Measurements from ENCODE around the gene TMC1.

The TMC1 gene

DNA sequence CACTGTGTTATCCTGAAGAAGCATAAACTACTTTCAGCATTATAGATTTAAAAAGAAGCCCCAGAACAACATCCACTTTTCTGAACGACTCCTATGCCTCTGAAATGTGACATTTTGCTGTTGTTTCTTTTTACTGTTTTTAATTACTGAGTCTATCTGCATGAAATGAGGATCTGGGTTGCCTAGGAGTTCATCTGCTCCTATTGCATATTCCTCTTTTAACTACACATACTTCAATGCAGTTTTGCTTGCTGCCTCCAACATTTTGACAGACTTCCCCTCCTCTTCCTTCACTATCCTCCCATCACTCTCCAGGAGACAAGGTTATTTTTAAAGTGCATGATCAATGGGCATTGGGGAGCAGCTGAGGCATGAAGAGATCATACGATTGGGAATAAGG is 164.5 kb downstream of the TMC1 start:
- DNase-seq, result no peak

DNA sequence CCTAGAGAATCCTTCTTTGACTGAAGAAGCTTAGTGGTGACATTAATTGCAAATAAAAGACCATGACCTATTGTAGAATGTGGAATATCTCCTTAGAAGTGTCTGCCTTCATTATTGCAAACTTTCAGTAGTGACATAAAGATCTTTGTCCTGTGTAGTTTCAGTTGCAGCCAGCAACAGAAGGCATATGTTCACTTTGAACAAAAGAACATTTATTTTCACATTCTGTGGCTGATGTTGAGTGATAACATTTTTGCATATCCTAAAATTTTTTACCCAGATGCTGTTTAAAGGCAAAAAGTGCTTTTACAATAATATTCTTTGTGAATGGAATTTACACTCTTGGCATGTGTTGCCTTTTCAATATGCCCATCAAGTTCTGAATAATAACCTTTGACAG is 165.9 kb downstream of the TMC1 start:
- no peak for DNase-seq

DNA sequence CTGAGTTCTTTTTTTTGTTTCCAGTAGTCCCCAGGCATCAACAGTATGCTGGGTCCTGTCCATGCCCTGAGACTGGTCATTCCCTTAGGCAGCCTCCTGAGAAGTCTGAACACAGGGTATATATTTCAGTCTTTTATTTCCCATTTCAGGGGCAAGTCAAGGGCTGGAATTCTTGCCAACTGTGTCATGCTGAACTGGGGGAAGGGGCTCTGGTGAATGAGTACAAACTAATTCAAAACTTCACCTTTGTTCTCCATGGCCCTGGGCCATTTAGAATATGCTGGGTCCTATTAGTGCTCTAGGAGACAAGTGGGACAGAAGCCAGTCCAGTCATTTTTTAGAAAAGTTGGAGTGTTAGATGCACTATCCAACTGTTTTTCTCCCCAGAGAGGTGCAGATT is 170.3 kb downstream of the TMC1 start:
- DNase-seq, result no peak

DNA sequence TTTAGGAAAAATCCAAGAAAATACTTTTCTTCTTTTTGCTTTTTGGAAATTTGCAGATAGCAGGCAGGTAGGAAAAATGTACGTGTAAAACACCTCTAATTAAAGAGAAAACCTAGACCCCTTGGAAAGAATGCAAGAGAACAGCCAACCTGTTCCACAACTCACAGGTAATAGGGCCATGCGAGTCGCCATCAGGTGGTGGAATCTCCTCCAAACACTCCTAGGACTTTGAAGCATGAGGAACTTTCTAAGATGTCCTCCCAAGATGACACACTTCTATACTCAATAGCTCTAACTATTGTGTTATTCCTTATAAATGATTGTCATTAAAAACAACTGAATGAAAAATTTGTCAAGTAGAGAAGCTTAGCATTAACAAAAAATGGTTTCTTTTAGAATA is 174.0 kb downstream of the TMC1 start:
- no peak for DNase-seq

DNA sequence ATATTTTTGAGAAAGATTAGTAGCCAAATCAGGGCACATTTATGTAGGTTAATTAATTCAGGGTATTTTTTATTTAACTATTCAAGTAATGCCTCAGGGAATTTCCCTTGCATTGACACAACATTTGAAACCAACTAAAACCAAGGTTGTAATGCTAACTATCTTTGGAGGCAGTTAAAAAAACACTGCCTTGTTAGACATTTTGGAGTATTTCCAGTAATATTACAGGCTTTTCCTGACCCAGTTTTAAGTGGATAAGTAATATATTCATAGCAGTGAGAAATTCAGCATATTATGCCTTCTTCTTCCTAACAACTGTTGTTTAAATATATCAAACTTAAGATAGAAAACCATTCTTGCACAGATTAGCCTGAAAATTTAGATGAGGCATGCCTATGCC is 175.1 kb downstream of the TMC1 start:
- DNase-seq, result no peak

DNA sequence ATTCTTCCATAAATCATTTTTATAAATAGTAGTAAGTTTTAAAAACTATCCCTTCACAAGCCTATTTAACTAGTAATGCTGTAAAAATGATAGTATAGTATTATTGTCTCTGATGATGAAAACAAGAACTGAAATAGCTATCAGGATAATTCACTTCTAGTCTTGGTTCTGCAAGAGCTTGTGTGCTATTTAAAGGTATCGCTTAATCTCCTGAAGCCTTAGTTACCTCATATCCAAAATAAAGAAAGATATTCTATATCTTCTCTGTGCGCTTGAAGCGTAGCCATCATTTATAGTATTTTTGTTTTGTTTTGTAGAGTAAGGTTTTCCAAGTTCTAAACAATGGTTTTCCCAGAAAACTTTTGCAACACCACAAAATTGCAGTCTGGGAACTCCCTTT is 180.1 kb downstream of the TMC1 start:
- DNase-seq, result no peak

DNA sequence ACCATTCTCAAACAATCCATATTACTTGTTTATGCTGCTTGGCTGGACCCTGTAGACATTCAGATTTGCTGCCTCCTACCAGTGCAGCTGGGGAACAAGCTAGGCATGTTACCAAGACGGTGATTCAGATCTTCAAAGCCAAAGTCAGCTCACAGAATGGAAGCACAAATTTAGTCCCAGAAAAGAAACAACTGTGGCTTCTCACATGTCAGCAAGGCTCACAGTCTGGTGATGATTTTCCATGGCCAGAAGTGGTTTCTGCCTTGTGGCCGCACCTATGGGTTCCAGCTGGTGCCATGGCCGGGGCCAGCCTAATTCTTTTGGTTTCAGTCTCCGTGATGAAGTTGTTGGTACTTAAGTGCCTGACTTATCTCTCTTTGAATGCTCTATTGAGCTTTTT is 182.2 kb downstream of the TMC1 start:
- DNase-seq, result no peak

DNA sequence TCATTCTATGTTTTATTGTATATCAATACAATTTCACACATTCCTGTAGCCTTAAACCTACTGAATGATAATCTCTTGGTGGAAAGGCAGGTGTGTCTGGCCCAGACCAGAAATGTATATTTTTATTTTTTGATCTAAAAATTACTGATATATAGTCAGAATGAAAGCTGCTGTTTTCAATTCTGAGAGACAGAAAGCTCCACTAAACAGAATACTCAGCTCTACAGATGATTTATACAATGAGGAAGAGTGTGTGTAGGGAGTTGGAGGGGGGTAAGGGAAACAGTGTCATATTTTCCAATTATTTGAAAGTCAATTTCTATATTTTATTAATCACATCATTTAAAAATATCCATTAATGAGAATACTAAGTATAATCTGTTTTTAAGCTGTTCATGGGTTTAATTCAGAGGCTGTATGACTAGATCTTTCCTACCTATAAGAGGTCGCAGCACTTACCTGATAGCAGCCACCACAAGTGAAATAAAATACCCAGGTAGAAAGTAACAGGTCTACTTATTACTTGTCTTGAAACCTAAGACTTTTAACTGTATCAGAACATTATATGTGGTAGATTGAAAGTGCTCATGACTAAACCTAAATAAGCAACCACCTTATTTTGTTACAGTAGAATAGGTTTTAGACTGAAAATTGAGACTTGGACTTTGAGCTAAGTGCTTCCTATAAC is 183.4 kb downstream of the TMC1 start:
- DNase-seq, result no peak

DNA sequence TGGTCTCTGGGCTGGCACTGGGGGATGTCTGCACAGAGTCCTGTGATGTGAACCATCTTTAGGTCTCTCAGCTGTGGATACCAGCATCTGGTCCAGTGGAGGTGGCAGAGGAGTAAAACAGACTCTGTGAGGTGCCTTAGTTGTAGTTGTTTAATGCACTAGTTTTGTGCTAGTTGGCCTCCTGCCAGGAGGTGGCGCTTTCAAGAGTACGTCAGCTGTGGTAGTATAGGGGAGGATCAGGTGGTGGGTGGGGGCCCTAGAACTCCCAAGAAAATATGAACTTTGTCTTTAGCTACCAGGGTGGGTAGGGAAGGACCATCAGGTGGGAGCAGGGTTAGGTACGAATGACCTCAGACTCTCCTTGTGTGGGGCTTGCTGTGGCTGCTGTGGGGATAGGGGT is 197.1 kb downstream of the TMC1 start:
- DNase-seq, result no peak

DNA sequence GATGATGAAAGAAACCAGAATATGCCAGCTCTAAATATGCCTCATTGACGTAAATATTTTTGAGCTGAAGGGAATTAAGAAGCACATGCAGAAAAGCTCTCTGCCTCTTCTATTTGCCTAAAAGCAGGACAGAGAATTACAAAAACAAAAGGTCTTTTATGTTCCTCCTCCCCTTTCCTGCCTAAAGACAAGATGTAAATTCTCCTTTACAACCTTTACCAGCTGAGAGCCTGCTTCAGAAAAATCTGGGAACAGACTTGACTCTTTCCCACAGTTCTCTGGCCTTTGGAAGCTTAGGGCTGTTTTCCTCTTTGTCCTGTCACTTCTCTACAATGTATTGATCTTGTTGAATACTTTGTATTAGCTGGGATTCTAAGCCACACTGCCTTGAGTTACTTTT is 199.7 kb downstream of the TMC1 start:
- DNase-seq, result no peak

DNA sequence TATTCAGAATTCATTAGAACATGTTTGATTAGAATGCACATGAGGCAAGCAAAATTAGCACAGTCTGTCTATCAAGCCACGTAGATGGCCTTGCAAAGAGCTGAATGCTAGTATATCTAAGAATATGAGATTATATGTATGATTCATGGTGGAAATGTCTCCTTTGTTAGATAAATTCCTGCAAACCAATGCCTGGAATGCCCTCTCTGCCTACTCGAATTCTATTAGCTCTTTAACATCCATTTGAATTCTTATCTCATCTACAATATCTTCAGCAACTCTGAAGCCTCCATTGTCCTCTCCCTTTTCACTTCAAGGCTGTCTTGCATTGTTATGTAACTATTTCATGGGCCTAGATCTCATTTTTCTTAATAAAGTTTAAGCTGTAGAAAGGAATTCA is 205.5 kb downstream of the TMC1 start:
- DNase-seq, result no peak

DNA sequence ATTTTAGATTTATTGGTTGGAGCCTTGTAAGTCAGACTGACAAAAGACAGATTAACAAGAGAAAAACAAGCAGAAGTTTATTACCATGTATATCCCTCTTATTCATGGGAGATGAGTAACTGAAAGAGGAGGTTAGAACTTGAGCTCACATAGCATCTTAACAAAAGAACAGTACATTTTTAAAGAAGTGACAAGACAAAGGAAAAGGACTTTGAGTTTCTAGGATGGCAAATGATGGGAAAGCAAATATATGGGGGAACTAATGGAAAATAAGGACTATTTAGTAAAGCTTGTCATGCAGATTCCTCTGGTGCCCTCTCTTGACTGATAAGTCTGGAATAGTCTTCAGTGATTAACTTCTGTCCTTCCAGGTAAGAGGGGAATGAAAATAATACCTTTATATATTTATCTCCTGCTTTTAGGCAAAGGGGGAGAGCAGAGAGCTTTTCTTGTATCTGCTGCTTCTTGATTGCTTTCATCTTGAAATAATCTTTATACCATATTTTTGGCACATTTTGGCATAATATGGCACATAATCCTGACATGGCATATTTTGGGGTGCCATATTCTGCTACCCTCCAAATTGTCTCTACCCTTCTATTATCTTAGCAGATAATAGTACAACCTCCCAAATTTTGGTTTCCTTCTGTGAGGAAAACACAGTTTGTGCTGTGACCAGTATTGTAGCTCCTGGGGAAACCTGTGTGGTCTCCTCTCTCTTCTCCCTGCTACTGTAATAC is 206.8 kb downstream of the TMC1 start:
- no peak for DNase-seq

DNA sequence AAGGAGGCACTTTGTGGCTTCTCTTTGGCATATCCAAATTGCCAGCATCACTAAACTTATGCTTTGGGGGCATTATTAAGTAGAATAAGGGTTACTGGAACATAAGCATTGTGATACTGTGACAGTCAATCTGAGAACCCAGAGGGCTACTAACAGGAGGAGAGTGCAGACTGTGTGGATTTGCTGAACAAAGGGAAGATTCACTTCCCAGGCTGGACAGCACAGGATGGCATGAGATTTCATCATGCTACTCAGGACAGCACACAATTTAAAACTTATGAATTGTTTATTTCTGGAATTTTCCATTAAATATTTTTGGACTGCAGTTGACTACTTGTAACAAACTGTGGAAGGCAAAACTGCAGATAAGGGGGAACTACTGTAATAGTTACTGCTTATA is 212.5 kb downstream of the TMC1 start:
- no peak for DNase-seq

DNA sequence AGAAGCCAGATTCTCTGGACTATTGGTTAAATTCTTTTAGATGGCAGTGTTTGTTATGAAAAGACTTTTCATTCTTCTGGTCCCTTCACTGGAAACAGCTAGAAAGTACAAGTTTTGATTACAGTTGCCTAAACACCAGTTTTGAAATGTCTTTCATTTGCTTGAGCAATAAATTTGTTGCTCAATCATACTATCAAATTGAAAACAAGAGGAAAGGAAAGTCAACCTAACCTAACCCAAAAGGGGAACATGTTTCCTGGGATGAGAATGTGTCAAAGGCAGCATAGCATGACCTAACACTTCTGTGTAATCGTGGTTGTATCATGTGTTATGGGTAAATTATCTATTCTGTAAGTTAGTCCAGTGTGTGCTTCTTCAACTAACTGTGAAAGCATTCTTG is 213.2 kb downstream of the TMC1 start:
- DNase-seq, result no peak

DNA sequence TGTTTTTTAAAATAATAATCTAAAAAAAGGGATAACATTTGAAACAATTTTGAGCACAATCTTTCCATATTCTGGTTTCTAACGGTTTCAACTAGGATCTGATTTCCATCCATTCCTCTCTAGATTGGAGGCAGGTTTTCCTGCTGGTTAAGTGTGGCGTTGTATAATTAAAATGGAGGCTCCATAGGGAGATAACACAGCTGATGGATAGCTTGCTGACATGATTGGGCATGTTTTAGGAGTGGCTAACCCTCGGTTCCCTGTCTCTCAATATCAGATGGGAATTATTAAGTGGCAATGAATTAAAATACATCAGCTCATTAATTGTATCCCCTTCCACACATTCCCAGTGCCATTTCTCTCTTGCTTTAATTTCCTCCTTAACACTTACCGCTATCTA is 222.4 kb downstream of the TMC1 start:
- no peak for DNase-seq

DNA sequence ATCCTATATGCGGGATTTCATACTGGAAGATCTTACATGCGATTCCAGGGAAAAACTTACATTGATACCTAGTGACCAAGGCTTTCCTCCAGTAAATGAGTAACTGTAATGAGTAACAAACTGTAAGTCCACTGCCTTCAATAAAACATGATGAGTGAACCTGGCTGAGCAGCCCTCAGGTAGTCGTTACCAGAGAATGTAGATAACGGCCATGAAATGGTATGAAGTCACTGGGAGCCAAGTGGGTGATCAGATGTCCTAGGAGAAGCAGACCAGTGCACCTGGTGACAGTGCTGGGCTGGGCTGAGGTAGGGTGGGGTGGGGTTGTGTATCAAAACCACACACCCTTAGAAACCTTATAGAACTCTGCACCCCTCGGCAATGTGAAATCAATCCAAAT is 227.9 kb downstream of the TMC1 start:
- no peak for DNase-seq

DNA sequence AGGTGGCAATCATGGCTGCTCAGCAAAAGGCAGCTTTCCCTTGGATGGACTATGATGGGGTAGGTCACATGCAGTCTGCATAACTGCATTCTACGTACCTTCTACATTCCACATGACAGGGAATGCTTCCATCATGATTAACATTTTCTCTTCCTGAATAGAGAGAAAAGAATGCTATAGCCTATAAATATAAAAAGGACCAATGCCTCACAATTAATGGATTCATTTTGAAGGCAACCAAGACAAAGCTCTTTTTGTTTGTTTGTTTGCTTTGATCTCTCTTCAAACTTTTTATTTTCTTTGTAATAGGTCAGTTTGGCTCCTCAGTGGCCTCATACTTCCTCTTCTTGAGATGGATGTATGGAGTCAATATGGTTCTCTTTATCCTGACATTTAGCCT is 230.1 kb downstream of the TMC1 start:
- DNase-seq, result no peak

DNA sequence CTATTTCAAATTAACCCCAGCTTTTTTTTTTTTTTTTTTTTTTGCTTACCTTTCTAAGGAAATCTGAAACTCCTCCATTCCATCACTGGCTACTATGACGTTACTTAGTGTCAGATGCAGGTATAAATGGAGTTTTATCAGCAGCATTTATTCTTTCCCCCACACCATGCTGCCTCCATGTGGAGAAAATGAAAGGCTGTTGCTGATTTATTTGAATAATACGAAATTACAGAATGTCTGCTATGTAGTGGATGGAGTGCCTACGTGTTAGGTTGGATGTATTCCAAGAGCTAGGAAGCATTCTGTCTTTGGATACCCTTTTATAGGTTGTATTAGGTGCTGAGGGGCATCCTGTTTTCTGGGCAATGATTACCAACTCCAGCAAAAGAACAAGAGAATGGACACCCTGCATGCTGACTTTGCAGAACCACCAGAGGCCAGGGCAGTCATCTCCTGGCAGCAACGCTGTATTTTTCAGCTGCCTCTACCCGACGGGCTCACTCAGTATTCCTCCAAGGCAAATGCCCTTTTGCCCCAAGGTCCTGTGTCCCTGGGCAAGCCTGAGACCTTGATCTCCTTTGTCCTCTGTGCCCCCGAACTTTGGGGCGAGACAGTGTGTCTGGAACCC is 232.0 kb downstream of the TMC1 start:
- no peak for DNase-seq

DNA sequence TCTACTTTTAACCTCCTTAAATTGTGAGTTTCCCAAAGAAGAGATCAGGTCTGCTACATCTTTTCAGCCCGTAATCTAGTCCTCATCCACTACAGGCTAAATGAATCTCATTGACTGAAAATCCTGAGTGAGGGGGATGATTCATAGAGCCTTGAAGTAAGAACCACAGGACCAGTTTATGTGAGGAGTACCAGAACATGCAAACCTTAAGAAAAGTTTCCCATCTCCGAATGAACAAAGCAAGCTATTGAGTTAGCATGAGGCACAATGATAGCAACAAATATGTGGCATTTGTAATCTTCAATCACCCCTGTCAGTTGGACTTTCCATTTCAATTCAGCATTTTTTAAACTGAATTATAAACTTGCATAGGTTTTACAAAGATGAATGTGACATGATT is 234.4 kb downstream of the TMC1 start:
- DNase-seq, result no peak

DNA sequence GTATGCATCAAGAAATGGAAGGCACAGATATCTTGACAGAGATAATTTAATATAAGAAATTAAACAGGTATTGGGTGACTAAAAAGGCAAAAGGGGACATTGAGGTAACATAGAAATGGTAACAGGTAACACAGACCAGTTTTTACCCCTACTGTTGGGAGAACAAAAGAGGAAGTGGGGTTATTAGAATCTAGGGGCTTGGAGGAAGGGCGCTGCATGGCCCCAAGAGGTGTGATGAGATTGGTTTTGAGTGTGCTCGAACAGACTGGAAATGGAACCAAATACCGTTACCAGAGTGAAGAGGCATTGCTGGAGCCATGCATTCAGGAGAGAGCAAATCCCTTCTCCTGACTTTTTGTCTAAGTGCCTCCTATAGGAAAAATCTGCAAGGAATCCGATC is 237.5 kb downstream of the TMC1 start:
- no peak for DNase-seq

DNA sequence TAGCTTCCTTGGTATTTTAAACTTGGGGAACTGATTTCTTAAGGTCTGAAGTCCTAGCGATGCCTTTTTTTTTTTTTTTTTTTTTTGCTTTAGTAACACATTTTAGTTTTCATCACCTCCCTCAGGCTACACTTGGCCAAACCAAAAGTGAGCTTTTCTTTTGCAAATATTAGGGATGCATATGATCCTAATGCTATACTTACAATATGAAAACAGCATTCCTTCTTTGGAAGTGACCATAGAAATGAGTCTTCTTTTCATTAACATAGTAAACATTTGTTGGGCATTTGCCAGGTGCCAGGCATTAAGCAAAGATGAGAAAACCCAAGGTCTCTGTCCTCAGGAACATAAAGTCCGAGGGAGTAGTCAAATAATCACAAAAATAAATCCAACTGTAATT is 241.6 kb downstream of the TMC1 start:
- DNase-seq, result no peak

DNA sequence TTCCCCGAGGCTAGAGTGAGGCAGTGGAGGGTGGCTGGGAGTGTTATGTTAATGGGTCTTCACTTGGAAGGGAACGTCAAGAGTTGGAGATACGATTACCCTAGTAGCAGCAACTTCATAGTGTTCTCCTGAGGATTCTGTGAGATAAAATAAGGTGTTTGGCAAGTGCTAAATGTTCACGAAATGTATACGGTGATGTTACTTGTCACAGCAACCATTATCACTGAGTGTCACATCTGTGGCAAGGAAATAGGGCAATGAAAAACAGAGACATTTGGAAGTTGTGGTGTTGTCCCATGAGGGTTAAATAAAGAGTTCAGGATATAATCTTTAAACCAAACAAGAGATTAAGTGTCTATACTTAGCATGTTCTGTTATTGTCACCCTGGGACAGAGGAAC is 248.1 kb downstream of the TMC1 start:
- no peak for DNase-seq

DNA sequence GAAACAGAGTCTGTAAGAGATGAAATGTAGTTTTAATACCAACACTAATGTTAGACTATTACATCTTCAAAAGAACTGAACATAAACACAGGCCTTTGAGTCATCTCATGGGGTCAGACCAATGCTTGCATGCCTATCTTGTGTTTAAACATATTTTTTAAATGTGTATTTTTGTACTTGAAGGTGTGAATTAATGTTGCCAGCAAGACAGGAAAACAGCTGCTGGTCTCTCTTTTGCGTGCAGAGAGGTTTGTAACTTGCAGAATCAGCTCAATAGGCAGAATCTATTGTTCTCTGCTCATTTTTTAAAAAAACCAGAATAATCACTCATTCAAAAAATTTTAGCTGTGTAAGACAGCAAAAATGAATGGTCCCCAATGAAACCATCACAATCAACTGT is 251.3 kb downstream of the TMC1 start:
- no peak for DNase-seq

DNA sequence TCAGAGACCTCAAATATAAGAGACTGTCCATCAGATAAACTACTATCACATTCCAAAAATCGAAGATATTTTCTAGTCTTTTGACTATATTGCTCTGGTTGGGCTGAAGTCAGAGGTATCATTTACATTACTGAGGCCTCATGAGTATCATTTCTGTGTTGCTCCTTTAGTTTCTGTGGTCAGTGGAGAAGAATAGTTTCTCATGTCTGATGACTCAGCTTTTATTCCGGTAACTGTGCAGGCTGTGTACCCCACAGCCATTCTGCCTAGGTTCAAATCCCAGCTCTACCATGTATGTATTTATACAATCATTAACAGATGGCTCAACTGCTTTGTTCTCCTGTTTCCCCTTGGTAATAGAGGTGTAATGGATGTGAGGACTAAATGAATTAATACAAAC is 252.2 kb downstream of the TMC1 start:
- no peak for DNase-seq

DNA sequence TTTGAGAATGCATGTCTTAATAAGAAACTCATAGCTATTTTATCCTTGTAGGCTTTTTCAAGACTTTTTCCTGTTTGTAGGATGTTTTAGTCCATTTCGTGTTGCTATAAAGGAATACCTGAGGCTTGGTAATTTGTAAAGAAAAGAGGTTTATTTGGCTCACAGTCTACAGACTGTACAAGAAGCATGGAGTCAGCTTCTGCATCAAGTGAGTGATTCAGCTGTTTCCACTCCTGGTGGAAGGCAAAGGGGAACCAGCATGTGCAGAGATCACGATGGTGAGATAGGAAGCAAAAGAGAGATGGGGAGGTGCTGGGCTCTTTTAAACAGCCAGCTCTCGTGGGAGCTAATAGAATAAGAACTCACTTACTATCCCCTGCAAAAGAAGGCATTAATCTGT is 254.2 kb downstream of the TMC1 start:
- no peak for DNase-seq

All from activated CD4-positive, alpha-beta T cell treated with anti-CD3 and anti-CD28 coated beads for 4 hours (primary cell).